GM12878 (cell line): ENCODE data around the gene AGAP3. TPM values are rescaled to one million over a fixed set of nuclear protein-coding genes. Genes with fewer than 3 reads are reported as not detected.

Experiments
- ATAC-seq: fragments of 200-7000 bp; cut with Tn5 transposase; 3 replicates; pipeline ENCODE4 v1.9.1; 2020; ENCODE audit warnings: mild to moderate bottlenecking, moderate library complexity
- BruUV-seq: library from RNA; stranded (reverse); fragments of 400-500 nt; replicated peaks from 2 replicates; lab custom pipeline; 2021; lab: Mats Ljungman, UMichigan
- CTCF ChIA-PET: fragments of 300-600 bp; sonication (Branson Sonifier 250); formaldehyde crosslinking; extraction: SDS; loops from one replicate; lab custom pipeline; 2021; ENCODE audit warnings: inconsistent platforms; lab: Yijun Ruan, JAX
- POLR2A ChIA-PET: fragments of 350-600 bp; formaldehyde crosslinking; extraction: SDS; loops from one replicate; lab custom pipeline; 2021; ENCODE audit warnings: inconsistent platforms; lab: Charles Lee
- RAD21 ChIA-PET: fragments of 300-600 bp; sonication (Branson Sonifier 250); formaldehyde crosslinking; loops from one replicate; lab custom pipeline; 2023; ENCODE audit warnings: antibody characterized with exemption; ENCODE audit not compliant: unreplicated experiment; lab: Charles Lee
- SMC1A ChIA-PET: fragments of 300-600 bp; sonication (Branson Sonifier 250); formaldehyde crosslinking; loops from one replicate; lab custom pipeline; 2023; ENCODE audit not compliant: unreplicated experiment, uncharacterized antibody; lab: Charles Lee
- DNase-seq: peaks from one replicate; pipeline ENCODE4 v3.0.0-alpha.2; 2011; ENCODE audit warnings: low read depth, low spot score
- FAIRE-seq: peaks from 3 replicates; lab custom pipeline; 2011; peaks lifted over from hg19 to GRCh38; lab: Jason Lieb, UNC
- H2AFZ ChIP-seq: 2 replicates; pipeline ENCODE4 v1.6.0; 2011; ENCODE audit warnings: low read depth, low read length, control low read depth; ENCODE audit not compliant: control insufficient read depth
- H3K27ac ChIP-seq: 2 replicates; pipeline ENCODE4 v1.5.1; 2011; ENCODE audit warnings: control low read depth; ENCODE audit not compliant: control insufficient read depth, insufficient read depth
- H3K27me3 ChIP-seq, 2 experiments: replicated peaks in 1 of 2; 2 replicates each; pipeline versions ENCODE4 v1.6.0 to v1.6.1; 2011; ENCODE audit warnings: low read length in 1 of 2; ENCODE audit not compliant: control insufficient read depth in 2 of 2, insufficient read depth in 2 of 2
- H3K36me3 ChIP-seq, 2 experiments: 2 replicates each; pipeline ENCODE4 v1.5.1; 2011; ENCODE audit warnings: low read length in 1 of 2; ENCODE audit not compliant: control insufficient read depth in 2 of 2, insufficient read depth in 2 of 2
- H3K4me1 ChIP-seq: 2 replicates; pipeline ENCODE4 v1.6.1; 2011; ENCODE audit warnings: mild to moderate bottlenecking, low read length, moderate library complexity, mixed read lengths; ENCODE audit not compliant: control insufficient read depth, insufficient read depth
- H3K4me2 ChIP-seq: 2 replicates; pipeline ENCODE4 v1.6.0; 2011; ENCODE audit warnings: control low read depth; ENCODE audit not compliant: control insufficient read depth, insufficient read depth
- H3K4me3 ChIP-seq: fragments of 200-600 bp; sonication (generic); 2 replicates; pipeline ENCODE4 v1.5.1; 2016
- H3K79me2 ChIP-seq: 2 replicates; pipeline ENCODE4 v1.6.0; 2011; ENCODE audit warnings: low read length; ENCODE audit not compliant: control insufficient read depth, insufficient read depth
- H3K9ac ChIP-seq: 2 replicates; pipeline ENCODE4 v1.8.0; 2011; ENCODE audit warnings: low read length, control low read depth, mixed read lengths; ENCODE audit not compliant: control insufficient read depth, insufficient read depth
- H3K9me3 ChIP-seq: replicated peaks from 3 replicates; pipeline ENCODE4 v1.5.1; 2011; ENCODE audit warnings: mild to moderate bottlenecking, low read length; ENCODE audit not compliant: control insufficient read depth, insufficient read depth
- H4K20me1 ChIP-seq: 2 replicates; pipeline ENCODE4 v1.6.0; 2011; ENCODE audit not compliant: control insufficient read depth, insufficient read depth
- CUX1 ChIP-seq: IDR thresholded peaks from 2 replicates; pipeline ENCODE4 v1.6.1; 2012; ENCODE audit warnings: improper control_type of control experiment, low read depth, low read length; ENCODE audit not compliant: insufficient replicate concordance
- FOXK2 ChIP-seq: fragments of 450-650 bp; IDR thresholded peaks from 2 replicates; pipeline ENCODE4 v1.6.1; 2017; ENCODE audit warnings: mild to moderate bottlenecking, moderate library complexity
- GABPA ChIP-seq: IDR thresholded peaks from 2 replicates; pipeline ENCODE4 v1.6.1; 2014; ENCODE audit warnings: antibody characterized with exemption, low read depth, mild to moderate bottlenecking, inconsistent platforms
- NBN ChIP-seq: fragments of 450-650 bp; IDR thresholded peaks from 2 replicates; pipeline ENCODE4 v1.6.1; 2016
- NFYB ChIP-seq: IDR thresholded peaks from 2 replicates; pipeline ENCODE4 v1.6.1; 2011; ENCODE audit warnings: low read depth, mild to moderate bottlenecking, low read length, improper control_type of control experiment, moderate library complexity; ENCODE audit not compliant: insufficient read depth
- NRF1 ChIP-seq: conservative IDR thresholded peaks from 2 replicates; pipeline ENCODE4 v1.6.1; 2011; ENCODE audit warnings: mild to moderate bottlenecking, low read depth, low read length, improper control_type of control experiment
- PAX5 ChIP-seq: IDR thresholded peaks from 2 replicates; pipeline ENCODE4 v1.6.1; 2011; ENCODE audit warnings: low read depth, low read length, borderline replicate concordance
- PKNOX1 ChIP-seq: fragments of 450-650 bp; IDR thresholded peaks from 2 replicates; pipeline ENCODE4 v1.6.1; 2016; ENCODE audit warnings: mild to moderate bottlenecking
- RELB ChIP-seq: fragments of 450-650 bp; IDR thresholded peaks from 2 replicates; pipeline ENCODE4 v1.6.1; 2017; ENCODE audit warnings: low read depth, mild to moderate bottlenecking, moderate library complexity
- SMAD1 ChIP-seq: fragments of 450-650 bp; IDR thresholded peaks from 2 replicates; pipeline ENCODE4 v1.6.1; 2018; ENCODE audit warnings: mild to moderate bottlenecking, low read depth; ENCODE audit not compliant: partially characterized antibody
- SPI1 ChIP-seq: IDR thresholded peaks from 2 replicates; pipeline ENCODE4 v1.6.1; 2011; ENCODE audit warnings: low read depth, mild to moderate bottlenecking, low read length, moderate library complexity, borderline replicate concordance; ENCODE audit not compliant: insufficient read depth
- WGBS: methylation state at CpG from one replicate; pipeline ENCODE4 v1.1.6; 2016; ENCODE audit warnings: low lambda C conversion rate; ENCODE audit not compliant: insufficient replicate concordance, insufficient coverage; ENCODE audit errors: missing lambda C conversion rate; 5-methylcytosine and 5-hydroxymethylcytosine counted together
- in situ Hi-C: fragments of 300-500 bp; cut with MboI; formaldehyde crosslinking; loops from 9 replicates; pipeline ENCODE4 v1.14.3; 2018; ENCODE audit warnings: mixed read lengths
- intact Hi-C: fragments of 100-400 bp; cut with micrococcal nuclease; formaldehyde crosslinking; loops from one replicate; pipeline ENCODE4 v1.14.2; 2022; ENCODE audit not compliant: unreplicated experiment
- polyA plus RNA-seq, 11 experiments: library from polyadenylated mRNA; depleted of rRNA in 4 of 11; unstranded in 6 of 11; stranded (reverse) in 5 of 11; fragments of >200 nt; fragmentation: Nextera tagmentation in 4 of 11; fragmentation: Illumina TruSeq in 1 of 11; extraction: Ambion mirVana in 4 of 11; extraction: Trizol in 1 of 11; gene quantifications; 1 replicate in 1 of 11; 2 replicates in 10 of 11; pipeline versions ENCODE4 v1.2.1 to v1.2.3, GENCODE V29; 2011 to 2016; ENCODE audit warnings: inconsistent platforms in 2 of 11, missing spikeins in 2 of 11, low read depth in 1 of 11
- total RNA-seq, 4 experiments: library from RNA; depleted of rRNA in 3 of 4; stranded (reverse); fragments of >200 nt in 3 of 4; fragmentation: Illumina TruSeq in 1 of 4; extraction: Trizol in 1 of 4; gene quantifications; 2 replicates each; pipeline versions ENCODE4 v1.2.1 to v1.2.3, GENCODE V29; 2013 to 2021
- TF ChIP-seq, protein P1 (sequence below): IDR thresholded peaks from 2 replicates; pipeline ENCODE4 v1.6.1; 2012; ENCODE audit warnings: low read depth, low read length, improper control_type of control experiment

AGAP3 gene
- total and polyA plus RNA-seq, 10 of the 15 experiments (the other 5 are each of a cell fraction or from before 2014, with no cell fraction given): 1.8 to 68.1 (median 15.7) TPM

- intact Hi-C loops (loop anchor here (1.0 to 2.0 kb wide), 4 partner anchors 22 to 53 kb away; partner anchors contain the start of genes ABCB8 and FASTK), in situ Hi-C loops (no loop called here)
- no peaks in the 10 kb centered on the region for H3K36me3 ChIP-seq
- peak overlapping the region; percentile 88 for H3K27ac ChIP-seq
- FAIRE-seq: peak; percentile 100
- BruUV-seq: TSS peak; percentile 80
- H3K4me2 ChIP-seq: peak overlapping the region; percentile 98
- no peaks in the 10 kb centered on the region for H3K9me3 ChIP-seq
- peaks cover 24% of the 10 kb centered on the region for H3K4me1 ChIP-seq
- H3K79me2 ChIP-seq: peaks cover 21% of the 10 kb centered on the region
- SMC1A ChIA-PET: interaction anchor here (1.0 kb wide), 3 partner anchors 25 to 29 kb away, joined by 3 to 5 read pairs (median 3); partner anchors contain the start of gene TMUB1
- H3K4me3 ChIP-seq: peak overlapping the region; percentile 99
- peak; percentile 93 for ATAC-seq
- peak; percentile 95 for DNase-seq
- WGBS: under 1% methylated on average over 46 of the region's 46 CpGs
- H3K9ac ChIP-seq: peak overlapping the region; percentile 86
- CTCF ChIA-PET: interaction anchor here (0.6 to 1.6 kb wide), 7 partner anchors 22 to 252 kb away, joined by 3 to 8 read pairs (median 3); partner anchors contain the start of genes ABCB8, FASTK and TMUB1
- POLR2A ChIA-PET: interaction anchor here (0.5 to 1.4 kb wide), 6 partner anchors 23 to 137 kb away, joined by 3 to 9 read pairs (median 4); partner anchors contain the start of genes AGAP3, FASTK and TMUB1
- RAD21 ChIA-PET: no interaction called here
- peak overlapping the region; percentile 92 for H2AFZ ChIP-seq
- no peaks in the 10 kb centered on the region for H3K27me3 ChIP-seq
- no peaks in the 10 kb centered on the region for H4K20me1 ChIP-seq
- TF ChIP-seq NBN: 0 out of 2 replicates have a peak, but pooled peaks have one; percentile 58
- TF ChIP-seq, protein P1, sequence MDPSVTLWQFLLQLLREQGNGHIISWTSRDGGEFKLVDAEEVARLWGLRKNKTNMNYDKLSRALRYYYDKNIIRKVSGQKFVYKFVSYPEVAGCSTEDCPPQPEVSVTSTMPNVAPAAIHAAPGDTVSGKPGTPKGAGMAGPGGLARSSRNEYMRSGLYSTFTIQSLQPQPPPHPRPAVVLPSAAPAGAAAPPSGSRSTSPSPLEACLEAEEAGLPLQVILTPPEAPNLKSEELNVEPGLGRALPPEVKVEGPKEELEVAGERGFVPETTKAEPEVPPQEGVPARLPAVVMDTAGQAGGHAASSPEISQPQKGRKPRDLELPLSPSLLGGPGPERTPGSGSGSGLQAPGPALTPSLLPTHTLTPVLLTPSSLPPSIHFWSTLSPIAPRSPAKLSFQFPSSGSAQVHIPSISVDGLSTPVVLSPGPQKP: peak; percentile 43; the same call in 1 of the 2 replicates
- no peak for TF ChIP-seq CUX1
- no peak for TF ChIP-seq PKNOX1
- peak; percentile 6; the same call in 1 of the 2 replicates for TF ChIP-seq PAX5
- TF ChIP-seq FOXK2: peak; percentile 66; the same call in 1 of the 2 replicates
- TF ChIP-seq SMAD1: no peak
- peak; percentile 37; the same call in 1 of the 2 replicates for TF ChIP-seq NRF1
- TF ChIP-seq NFYB: no peak
- TF ChIP-seq SPI1: no peak
- TF ChIP-seq RELB: peak; percentile 69
- TF ChIP-seq GABPA: peak; percentile 87
Measured at GRCh38 chr7:151057989-151058780, 28.1 kb upstream of the AGAP3 start.
